Right lung (tissue), 5 donors: ENCODE results near the gene DPF3. TPM values are rescaled to one million over a fixed set of nuclear protein-coding genes. Genes with fewer than 3 reads are reported as not detected.

ENCODE experiments used
- DNase-seq, 2 donors: peaks; one replicate each; pipeline ENCODE4 v3.0.0-alpha.2; 2013
- polyA plus RNA-seq, 5 donors: library from polyadenylated mRNA; unstranded; fragments of 120-200 nt; gene quantifications; one replicate each; pipeline versions ENCODE4 v1.2.1 to v1.2.3, GENCODE V29; 2013; ENCODE audit warnings: inconsistent platforms in 1 of 5, low replicate concordance in 1 of 5; ENCODE audit not compliant: insufficient read length in 5 of 5, insufficient read depth in 1 of 5

The DPF3 gene
- polyA plus RNA-seq, 5 donors, result 1.6 to 2.4 (median 1.8) TPM

- no peak for DNase-seq
Observed at GRCh38 chr14:72839753-72840607, 53.9 kb downstream of the DPF3 start.

GRCh38 chr14:72839351-72839750, 54.5 kb downstream of the DPF3 start:
- no peak for DNase-seq

- DNase-seq, result no peak
Observed at GRCh38 chr14:72836085-72836484, 57.8 kb downstream of the DPF3 start.

DNA sequence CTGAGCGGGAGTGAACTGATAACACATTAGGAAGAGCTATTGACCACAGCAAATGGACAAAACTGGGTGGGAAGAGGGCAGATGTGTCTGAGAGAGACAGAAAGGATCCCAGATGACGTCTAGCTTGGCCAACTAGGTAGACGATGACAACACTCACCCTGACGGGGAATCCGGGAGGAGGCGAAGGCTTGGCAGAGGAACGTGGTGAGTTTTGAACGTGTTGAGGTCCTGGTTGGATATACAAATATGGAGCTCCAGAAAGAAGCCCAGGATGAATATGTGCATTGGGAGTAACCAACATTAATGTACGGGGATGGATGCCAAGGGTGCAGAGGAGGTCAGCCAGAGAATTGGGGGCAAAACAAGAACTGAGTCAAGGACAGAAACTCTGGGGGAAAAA, 60.7 kb downstream of the DPF3 start:
- DNase-seq, result no peak

DNA sequence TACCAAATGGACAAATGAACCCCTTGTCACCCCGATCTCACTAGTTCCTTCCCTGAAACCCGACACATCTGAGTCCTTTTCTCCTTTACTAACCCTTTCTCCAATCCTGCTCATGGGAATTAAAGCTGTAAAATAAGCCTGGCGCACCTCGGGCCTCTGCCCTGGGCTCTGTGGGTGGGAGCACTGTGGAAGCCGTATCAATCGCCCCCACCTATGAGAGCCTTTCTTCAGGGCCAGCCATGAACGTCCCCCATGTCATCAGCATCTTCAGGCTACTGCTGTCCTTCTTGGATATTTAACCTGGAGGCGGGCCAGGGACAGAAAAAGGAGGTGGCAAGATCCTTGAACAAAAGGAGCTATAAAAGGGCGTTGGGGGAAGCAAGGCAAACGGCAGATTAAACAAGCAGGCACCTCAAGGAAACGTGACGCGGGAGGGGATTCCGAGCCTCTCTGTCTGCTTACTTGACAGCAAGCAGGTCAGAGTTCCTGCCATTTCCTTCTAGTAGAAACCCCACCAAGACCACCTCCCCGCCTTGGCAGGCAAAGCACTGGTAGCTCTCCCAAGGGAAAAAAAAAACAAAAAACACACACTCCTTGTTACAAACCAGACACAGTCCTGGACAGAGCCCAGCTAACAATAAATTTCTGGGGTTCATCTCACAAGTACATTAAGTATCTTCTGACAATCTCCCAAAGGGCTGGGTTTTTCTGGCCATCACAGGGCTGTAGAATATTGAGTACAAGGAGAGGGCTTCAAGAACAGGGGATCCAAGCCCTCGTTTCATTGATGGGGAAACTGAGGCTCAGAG, 62.9 kb downstream of the DPF3 start:
- DNase-seq, result peak in 1 of 2 donors; percentile 19

DNA sequence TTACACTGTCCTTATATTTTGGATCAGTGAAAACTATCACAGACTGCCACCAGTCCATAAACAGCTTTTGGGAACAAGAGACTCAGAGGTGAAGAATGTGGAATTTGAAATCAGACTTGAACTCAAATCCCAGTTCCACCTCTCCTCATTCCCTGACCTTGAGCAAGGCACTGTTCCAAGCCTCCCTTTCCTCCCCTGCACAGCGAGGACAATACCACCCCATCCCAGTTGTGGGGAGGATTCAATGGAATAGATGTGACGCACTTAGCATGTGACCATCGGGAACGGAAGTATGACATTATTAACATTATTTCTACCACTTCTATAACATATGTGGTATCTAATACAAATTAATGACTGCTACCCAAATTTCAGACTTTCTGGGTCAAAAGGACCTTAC, 63.5 kb downstream of the DPF3 start:
- no peak for DNase-seq

GRCh38 chr14:72828604-72829003, 65.3 kb downstream of the DPF3 start:
- DNase-seq, result no peak

DNA sequence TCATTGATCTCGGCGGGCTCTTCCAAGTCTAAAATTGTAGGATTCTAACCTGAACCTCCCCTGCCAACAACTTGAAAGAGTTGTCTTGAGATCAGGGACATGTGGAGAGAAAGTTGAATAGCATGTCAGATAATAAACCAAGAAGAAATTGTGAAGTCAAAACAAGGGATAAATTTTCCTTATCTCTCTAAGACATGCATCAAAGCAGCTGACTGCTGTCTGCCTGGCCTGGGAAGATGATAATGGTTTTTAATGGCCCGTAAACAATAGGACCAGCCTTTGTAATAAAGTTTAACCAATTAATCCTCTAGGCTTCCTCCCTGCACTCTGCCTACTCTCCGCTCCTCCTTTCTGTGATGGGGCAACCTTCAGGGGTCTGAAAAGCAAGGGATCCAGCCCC, 67.9 kb downstream of the DPF3 start:
- DNase-seq, result no peak

DNA sequence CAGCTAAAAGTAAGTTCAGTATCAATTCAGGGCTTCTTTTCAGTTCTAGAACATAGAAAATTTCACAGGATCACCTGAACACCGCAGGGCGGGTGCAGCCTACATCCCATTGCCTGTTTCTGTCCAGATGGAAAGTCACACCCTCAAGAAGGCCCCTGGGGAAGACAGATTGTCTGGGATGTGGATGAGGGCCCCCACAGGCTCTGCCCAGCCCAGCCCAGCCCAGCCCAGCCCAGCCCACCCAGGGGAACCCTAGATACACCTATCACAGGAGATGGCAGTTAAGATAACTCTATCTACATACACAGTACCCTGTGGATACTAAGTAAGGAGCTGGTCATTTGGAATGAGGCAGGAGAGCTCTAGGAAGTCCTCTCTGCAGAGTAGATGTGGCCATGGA, 68.4 kb downstream of the DPF3 start:
- no peak for DNase-seq

DNA sequence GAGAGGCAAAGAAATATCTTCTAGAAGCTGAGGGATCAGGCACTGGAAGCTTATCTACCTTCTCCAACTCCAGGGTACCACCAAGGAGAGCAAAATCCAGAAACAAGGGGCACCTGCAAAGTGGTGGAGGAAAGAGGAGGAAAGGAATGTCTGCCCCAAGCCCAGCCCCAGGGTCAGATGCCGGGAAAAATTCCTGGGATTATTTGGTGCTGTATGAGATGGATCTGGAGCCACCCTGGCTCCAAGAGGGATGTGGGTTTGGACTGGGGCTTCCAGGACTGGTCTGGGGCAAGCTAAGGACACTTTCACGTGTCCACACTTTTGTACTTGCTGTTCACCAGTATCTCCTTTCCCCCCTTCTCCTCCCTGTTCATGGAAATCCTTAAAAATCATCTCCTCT, 69.8 kb downstream of the DPF3 start:
- no peak for DNase-seq

GRCh38 chr14:72822946-72823611, 70.8 kb downstream of the DPF3 start:
- DNase-seq, result no peak

- DNase-seq, result no peak
Observed at GRCh38 chr14:72818998-72819397, 74.9 kb downstream of the DPF3 start.

- no peak for DNase-seq
Observed at GRCh38 chr14:72816287-72816686, 77.6 kb downstream of the DPF3 start.

DNA sequence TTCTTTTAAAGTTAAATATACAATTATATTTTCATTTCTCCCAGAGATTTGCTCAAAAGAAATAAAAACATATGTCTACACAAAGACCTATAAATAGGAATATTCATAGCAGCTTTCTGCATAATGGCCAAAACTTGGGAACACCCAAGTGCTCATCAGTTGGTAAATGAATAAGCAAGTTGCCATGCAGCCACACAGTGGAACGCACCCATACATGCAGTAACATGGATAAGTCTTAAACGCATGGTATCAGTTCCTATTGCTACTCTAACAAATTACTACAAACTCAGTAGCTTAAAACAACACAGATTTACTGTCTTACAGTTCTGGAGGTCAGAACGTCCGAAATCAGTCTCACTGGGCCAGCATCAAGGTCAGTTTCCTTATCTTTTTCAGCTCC, 78.5 kb downstream of the DPF3 start:
- no peak for DNase-seq

GRCh38 chr14:72812292-72812851, 81.5 kb downstream of the DPF3 start:
- peak; percentile 24 to 47 for DNase-seq

DNA sequence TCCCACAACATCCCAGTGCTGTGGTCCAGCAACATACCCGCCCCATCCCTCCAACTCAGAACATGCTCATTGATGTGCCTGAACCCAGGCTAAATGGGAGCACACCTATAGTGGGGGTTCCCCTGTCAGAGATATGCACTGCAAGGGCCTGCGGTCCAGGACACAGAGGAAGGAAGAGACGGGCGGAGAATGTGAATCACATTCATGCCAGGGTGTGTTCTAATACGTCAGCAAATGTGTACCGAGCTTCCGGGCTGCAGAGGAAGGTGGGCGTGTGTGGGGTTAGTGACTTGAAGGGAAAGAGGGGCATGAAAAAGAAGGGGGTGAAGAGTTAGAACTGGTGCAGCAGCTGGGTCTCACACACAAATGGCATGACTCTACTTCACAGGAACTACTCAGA, 83.7 kb downstream of the DPF3 start:
- no peak for DNase-seq

DNA sequence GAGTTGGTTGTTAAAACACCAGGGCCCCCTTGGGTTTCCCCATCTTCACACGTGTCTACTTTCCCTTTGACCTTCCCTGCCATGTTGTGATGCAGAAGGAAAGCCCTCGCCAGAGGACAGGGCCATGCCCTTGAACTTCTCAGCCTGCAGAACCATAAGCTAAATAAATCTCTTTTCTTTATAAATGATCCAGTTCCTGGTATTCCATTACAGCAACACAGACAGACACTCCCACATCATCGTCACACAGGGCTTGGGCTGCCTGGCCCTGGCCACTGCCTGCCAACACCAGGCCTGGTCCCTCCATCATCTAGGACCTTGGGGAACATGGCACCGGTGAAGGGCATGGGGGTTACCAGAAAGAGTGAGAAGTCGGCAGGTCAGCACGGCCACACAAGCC, 84.8 kb downstream of the DPF3 start:
- DNase-seq, result no peak

GRCh38 chr14:72808564-72808963, 85.3 kb downstream of the DPF3 start:
- no peak for DNase-seq

DNA sequence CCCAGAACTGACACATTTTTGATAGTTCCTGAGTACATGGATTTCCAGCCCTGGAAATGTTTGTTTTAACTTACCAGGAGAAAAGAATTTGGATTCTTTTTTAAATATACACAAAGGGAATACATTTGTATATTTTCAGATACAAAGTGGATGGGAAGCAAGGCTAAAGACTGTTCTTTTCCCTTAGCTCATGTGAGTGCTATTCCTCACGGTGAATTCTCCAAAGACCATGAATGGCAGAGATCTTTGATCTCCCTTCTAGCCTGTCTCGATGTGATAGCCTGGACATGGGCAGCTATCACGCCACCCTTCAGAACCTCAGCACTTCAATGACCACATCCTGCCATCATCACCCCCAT, 91.3 kb downstream of the DPF3 start:
- no peak for DNase-seq

GRCh38 chr14:72801836-72802587, 91.9 kb downstream of the DPF3 start:
- DNase-seq, result no peak

DNA sequence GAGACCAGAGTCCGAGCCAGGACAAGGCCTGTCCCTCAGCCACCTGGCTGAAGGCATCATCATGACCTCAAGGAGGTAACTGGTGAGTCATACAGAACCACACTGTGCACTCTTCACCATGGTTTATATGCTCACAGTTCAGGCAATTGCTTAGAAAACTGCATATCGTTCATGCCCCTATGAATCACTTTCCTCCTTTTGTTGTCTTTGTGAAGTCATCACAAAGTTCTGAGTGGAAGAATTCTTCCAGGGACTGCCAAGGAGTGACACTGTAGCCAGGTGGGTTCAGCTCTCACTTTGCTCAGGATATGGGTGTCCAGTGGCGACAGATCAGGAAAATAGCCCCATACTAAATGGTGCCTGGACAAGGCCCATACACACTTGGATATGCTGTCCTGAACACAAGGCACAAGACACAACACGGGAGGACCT, 92.5 kb downstream of the DPF3 start:
- DNase-seq, result no peak
